Right lobe of liver (tissue), 4 donors: ENCODE data around the gene ARID3B.

ENCODE experiments used
- CTCF ChIP-seq, 4 donors: fragments of 200-600 bp in 3 of 4; fragments of 450-650 bp in 1 of 4; IDR thresholded peaks; one replicate each; pipeline versions ENCODE4 v1.5.1 to v1.8.0; 2016 to 2022; ENCODE audit warnings: antibody characterized with exemption in 4 of 4, mild to moderate bottlenecking in 2 of 4
- POLR2A ChIP-seq: fragments of 450-650 bp; IDR thresholded peaks from one replicate; pipeline ENCODE4 v1.6.1; 2017; ENCODE audit warnings: antibody characterized with exemption, mild to moderate bottlenecking
- donor health status: DM: no; HTN: no; CAD: no.
- donor health status: DM: no; HTN: no; CAD: no.
- donor health status: DM: no; HTN: yes; CAD: no.

- TF ChIP-seq POLR2A (no peak), CTCF (IDR thresholded peaks at IDR 0.05) (no peak)
Measured at GRCh38 chr15:74549816-74550215, 8.8 kb downstream of the ARID3B start.
